ENCODE measurements around the gene MCRIP1. TPM values are rescaled to one million over a fixed set of nuclear protein-coding genes. Genes with fewer than 3 reads are reported as not detected.

Gene MCRIP1
- total RNA-seq, 1 experiment from 2014 or later, result 126 TPM

- peak; percentile 44; the same call in 1 of the 2 replicates for TF ChIP-seq JUN (CRISPR knock-in tag; IDR thresholded peaks at IDR 0.05)
- TF ChIP-seq MYBL2 (CRISPR knock-in tag; IDR thresholded peaks at IDR 0.05), result no peak; the same call in 1 of the 2 replicates
- TF ChIP-seq GABPB1 (CRISPR knock-in tag; IDR thresholded peaks at IDR 0.05), result peak; percentile 39; the same call in 1 of the 2 replicates
- TF ChIP-seq ARID4B (CRISPR knock-in tag; IDR thresholded peaks at IDR 0.05; ENCODE audit: borderline replicate concordance), result 0 out of 2 replicates have a peak, but pooled peaks have one; percentile 35
- TF ChIP-seq, protein P1, sequence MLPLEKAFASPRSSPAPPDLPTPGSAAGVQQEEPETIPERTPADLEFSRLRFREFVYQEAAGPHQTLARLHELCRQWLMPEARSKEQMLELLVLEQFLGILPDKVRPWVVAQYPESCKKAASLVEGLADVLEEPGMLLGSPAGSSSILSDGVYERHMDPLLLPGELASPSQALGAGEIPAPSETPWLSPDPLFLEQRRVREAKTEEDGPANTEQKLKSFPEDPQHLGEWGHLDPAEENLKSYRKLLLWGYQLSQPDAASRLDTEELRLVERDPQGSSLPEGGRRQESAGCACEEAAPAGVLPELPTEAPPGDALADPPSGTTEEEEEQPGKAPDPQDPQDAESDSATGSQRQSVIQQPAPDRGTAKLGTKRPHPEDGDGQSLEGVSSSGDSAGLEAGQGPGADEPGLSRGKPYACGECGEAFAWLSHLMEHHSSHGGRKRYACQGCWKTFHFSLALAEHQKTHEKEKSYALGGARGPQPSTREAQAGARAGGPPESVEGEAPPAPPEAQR (CRISPR knock-in tag; IDR thresholded peaks at IDR 0.05), result no peak
- no peak for TF ChIP-seq MXD4 (CRISPR knock-in tag; IDR thresholded peaks at IDR 0.05; ENCODE audit: borderline replicate concordance)
- peak; percentile 6; the same call in 1 of the 2 replicates for TF ChIP-seq NFATC4 (CRISPR knock-in tag; IDR thresholded peaks at IDR 0.05)
- no peak for TF ChIP-seq ZMAT4 (CRISPR knock-in tag; IDR thresholded peaks at IDR 0.05)
- TF ChIP-seq ATF1 (CRISPR knock-in tag; IDR thresholded peaks at IDR 0.05), result no peak
- no peak for TF ChIP-seq GTF2I (CRISPR knock-in tag; conservative IDR thresholded peaks at IDR 0.05)
- no peak for TF ChIP-seq IRF1 (CRISPR knock-in tag; IDR thresholded peaks at IDR 0.05)
- no peak for TF ChIP-seq ZNF263 (CRISPR knock-in tag; IDR thresholded peaks at IDR 0.05; ENCODE audit: low read depth)
- 0 out of 2 replicates have a peak, but pooled peaks have one; percentile 59 for TF ChIP-seq TEAD1 (CRISPR knock-in tag; IDR thresholded peaks at IDR 0.05)
- TF ChIP-seq PRDM15 (CRISPR knock-in tag; IDR thresholded peaks at IDR 0.05), result no peak
- TF ChIP-seq, protein P2, sequence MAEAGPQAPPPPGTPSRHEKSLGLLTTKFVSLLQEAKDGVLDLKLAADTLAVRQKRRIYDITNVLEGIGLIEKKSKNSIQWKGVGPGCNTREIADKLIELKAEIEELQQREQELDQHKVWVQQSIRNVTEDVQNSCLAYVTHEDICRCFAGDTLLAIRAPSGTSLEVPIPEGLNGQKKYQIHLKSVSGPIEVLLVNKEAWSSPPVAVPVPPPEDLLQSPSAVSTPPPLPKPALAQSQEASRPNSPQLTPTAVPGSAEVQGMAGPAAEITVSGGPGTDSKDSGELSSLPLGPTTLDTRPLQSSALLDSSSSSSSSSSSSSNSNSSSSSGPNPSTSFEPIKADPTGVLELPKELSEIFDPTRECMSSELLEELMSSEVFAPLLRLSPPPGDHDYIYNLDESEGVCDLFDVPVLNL (CRISPR knock-in tag; IDR thresholded peaks at IDR 0.05; ENCODE audit: borderline replicate concordance, low read depth), result no peak
- TF ChIP-seq, protein P3, sequence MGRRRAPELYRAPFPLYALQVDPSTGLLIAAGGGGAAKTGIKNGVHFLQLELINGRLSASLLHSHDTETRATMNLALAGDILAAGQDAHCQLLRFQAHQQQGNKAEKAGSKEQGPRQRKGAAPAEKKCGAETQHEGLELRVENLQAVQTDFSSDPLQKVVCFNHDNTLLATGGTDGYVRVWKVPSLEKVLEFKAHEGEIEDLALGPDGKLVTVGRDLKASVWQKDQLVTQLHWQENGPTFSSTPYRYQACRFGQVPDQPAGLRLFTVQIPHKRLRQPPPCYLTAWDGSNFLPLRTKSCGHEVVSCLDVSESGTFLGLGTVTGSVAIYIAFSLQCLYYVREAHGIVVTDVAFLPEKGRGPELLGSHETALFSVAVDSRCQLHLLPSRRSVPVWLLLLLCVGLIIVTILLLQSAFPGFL (CRISPR knock-in tag; IDR thresholded peaks at IDR 0.05; ENCODE audit: borderline replicate concordance), result no peak
- no peak; the same call in 1 of the 2 replicates for TF ChIP-seq FOXP1 (CRISPR knock-in tag; IDR thresholded peaks at IDR 0.05; ENCODE audit: borderline replicate concordance)
- no peak; the same call in 1 of the 2 replicates for TF ChIP-seq ATF6 (CRISPR knock-in tag; IDR thresholded peaks at IDR 0.05)
- TF ChIP-seq, protein P4, sequence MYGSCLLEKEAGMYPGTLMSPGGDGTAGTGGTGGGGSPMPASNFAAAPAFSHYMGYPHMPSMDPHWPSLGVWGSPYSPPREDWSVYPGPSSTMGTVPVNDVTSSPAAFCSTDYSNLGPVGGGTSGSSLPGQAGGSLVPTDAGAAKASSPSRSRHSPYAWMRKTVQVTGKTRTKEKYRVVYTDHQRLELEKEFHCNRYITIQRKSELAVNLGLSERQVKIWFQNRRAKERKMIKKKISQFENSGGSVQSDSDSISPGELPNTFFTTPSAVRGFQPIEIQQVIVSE (CRISPR knock-in tag; IDR thresholded peaks at IDR 0.05; ENCODE audit: borderline replicate concordance), result no peak
- TF ChIP-seq SP1 (CRISPR knock-in tag; conservative IDR thresholded peaks at IDR 0.05), result peak; percentile 44; the same call in 1 of the 2 replicates
- TF ChIP-seq NR1H2 (CRISPR knock-in tag; IDR thresholded peaks at IDR 0.05), result 0 out of 2 replicates have a peak, but pooled peaks have one; percentile 14
Measured at GRCh38 chr17:81867170-81867990, 34.3 kb upstream of the MCRIP1 start (continued).
